Transverse colon (tissue), 4 donors: Measurements from ENCODE around the gene RBM17.

Experiments used
- CTCF ChIP-seq, 5 experiments: fragments of 200-600 bp in 3 of 5; fragments of 450-650 bp in 2 of 5; sonication (generic) in 3 of 5; IDR thresholded peaks; 1 replicate in 2 of 5; 2 replicates in 3 of 5; pipeline ENCODE4 v1.5.1; 2016 to 2017; ENCODE audit warnings: antibody characterized with exemption in 5 of 5, inconsistent platforms in 3 of 5, mild to moderate bottlenecking in 2 of 5, moderate library complexity in 1 of 5
- EP300 ChIP-seq: sonication (generic); formaldehyde crosslinking; IDR thresholded peaks from one replicate; pipeline ENCODE4 v1.6.1; 2017; ENCODE audit warnings: antibody characterized with exemption, low read depth
- POLR2A ChIP-seq: fragments of 450-650 bp; IDR thresholded peaks from one replicate; pipeline ENCODE4 v1.6.1; 2016; ENCODE audit warnings: antibody characterized with exemption, mild to moderate bottlenecking, moderate library complexity
- POLR2AphosphoS5 ChIP-seq, 3 donors: sonication (generic); formaldehyde crosslinking; IDR thresholded peaks; one replicate each; pipeline ENCODE4 v1.6.1; 2016; ENCODE audit warnings: antibody characterized with exemption in 3 of 3

- TF ChIP-seq CTCF (IDR thresholded peaks at IDR 0.05) (no peak), EP300 (no peak), POLR2AphosphoS5 (IDR thresholded peaks at IDR 0.05) (no peak), POLR2A (no peak)
Observed at GRCh38 chr10:6128591-6129251, 39.9 kb downstream of the RBM17 start.
